HG03025 (cell line): ENCODE measurements around the gene ME2.
"Not testable (repeated sequence)": the region's sequence is repeated elsewhere in the genome, so short reads cannot be mapped to it uniquely, and the experiment has no call there.

ENCODE experiments used
- ATAC-seq: cut with Tn5 transposase; IDR thresholded peaks from one replicate; pipeline ENCODE4 v1.9.1; 2021; ENCODE audit warnings: mild to moderate bottlenecking, moderate library complexity; ENCODE audit not compliant: unreplicated experiment, low FRiP score

The ME2 gene

DNA sequence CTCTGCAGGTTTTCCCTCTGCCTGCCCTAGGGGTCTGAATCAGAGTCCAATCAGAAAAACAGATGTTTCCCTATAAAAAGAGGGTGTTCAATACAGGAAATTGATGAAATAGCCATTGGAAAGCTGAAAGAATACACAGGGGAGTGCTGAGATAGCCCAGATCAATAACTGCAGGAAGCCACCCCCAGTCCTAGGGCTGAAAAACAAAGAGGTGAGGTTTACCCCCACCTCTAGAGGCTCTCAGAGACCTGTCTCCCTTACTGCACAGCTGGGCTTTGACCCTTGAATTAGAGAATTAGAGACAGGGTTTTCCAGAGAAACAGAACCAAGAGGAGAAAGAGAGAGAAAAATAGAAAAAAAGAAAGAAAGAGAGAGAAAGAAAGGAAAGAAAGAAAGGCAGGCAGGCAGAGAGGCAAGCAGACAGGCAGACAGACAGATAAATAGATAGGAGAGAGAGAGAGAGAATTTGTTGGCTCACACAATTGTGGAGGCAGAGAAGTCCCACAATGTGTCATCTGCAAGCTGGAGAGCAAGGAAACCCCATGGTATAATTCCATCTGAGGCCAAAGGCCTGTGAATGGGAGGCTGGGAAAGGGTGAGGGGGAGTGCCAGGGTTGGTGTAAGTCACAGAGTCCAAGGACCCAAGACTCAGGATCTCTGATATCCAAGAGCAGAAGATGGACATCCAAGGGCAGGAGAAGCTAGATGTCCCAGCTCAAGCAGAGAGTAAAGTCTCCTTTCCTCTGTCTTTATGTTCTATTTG, 18.9 kb upstream of the ME2 start:
- ATAC-seq: no peak

- ATAC-seq: no peak
These were observed 17.3 kb upstream of the ME2 start for GRCh38 chr18:50861617-50862016.

DNA sequence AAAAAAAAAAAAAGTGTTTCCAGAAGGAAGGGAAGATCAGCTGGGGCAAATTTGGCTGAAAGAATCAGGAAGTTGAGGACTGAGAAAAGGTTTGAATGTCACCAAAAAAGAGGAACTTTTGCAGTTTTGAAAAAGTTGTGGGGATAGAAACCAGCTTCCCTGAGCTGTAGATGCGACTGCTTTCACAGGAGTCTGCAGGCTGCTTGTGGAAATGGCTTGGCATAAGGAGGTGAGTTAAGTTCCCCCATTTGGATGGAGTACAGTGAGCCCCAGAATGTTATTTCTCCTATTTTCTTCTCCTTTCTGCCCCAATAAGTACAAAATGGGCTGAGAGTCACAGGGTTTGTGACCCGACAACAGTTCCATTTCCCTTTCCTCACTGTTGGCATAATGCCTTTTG, 16.5 kb upstream of the ME2 start:
- ATAC-seq: no peak

DNA sequence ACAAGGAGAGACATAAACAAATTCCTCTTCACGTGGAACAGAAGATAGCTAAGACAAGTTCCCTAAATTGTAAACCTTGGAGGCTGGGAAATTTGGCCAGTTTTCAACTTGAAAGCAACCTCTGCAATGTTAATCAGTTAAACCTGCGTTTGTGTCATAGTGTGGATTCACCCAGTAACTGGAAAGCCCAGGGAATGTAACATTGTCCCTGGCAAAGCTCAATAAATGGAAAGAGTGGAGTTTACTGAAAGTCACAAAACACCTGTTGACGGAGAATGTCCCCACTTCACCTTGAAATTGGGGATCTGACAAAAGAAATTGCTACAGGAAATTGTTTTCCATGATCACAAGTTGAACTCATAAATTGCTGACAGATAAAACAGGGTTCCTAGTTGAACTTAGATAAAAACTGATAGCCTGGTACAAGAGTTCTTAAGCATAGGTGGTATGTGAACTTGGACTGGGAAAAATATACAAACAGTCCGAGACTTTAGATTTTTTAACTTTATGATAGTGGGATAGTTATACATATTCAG, 15.0 kb upstream of the ME2 start:
- no peak for ATAC-seq

GRCh38 chr18:50866765-50867164, 12.2 kb upstream of the ME2 start:
- ATAC-seq: no peak

DNA sequence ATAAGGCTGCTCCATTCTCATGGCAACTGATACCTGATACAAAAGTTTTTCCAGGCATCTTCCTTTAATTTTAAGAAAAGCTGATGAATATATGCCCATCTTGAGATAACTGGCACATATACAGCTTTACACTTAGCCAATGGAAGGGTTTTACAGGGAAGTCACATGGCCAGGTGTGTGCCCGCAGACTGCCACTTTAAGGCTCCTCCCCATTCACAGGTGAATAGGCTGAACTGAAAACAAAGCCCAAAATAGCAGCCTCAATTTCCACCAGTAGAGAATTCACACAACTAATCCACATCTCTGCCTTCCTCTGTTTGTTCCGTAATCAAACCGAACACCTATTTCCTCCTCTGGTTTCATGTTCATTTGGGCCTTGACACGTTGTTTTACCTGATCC, 9.8 kb upstream of the ME2 start:
- ATAC-seq: no peak

- ATAC-seq: no peak
These were observed 8.6 kb upstream of the ME2 start for GRCh38 chr18:50870138-50870845.

- ATAC-seq: no peak
These were observed 7.1 kb upstream of the ME2 start for GRCh38 chr18:50871846-50872245.

DNA sequence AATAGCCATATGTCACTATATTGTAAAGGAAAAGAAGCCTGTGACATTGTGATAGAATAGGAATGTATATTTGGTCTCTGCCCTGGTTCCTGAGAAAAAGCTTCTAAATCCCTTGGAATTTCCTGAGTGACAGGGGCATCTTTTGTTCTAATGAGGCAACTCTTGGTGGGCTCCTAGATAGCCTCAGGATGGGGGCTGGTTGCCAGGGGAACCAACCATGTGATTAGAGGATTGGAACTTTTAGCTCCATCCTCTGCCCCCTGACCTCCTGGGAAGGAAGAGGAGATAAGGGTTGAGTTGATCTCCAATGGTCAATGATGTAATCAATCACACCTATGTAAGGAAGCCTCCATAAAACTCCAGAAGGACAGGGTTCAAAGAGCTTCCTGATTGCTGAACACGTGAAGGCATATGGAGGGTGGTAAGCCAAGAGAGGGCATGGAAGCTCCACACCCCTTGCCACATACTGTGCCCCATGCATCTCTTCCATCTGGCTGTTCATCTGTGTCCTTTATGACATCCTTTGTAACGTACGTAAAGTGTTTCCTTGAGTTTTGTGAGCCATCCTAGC, 2.9 kb upstream of the ME2 start:
- no peak for ATAC-seq

DNA sequence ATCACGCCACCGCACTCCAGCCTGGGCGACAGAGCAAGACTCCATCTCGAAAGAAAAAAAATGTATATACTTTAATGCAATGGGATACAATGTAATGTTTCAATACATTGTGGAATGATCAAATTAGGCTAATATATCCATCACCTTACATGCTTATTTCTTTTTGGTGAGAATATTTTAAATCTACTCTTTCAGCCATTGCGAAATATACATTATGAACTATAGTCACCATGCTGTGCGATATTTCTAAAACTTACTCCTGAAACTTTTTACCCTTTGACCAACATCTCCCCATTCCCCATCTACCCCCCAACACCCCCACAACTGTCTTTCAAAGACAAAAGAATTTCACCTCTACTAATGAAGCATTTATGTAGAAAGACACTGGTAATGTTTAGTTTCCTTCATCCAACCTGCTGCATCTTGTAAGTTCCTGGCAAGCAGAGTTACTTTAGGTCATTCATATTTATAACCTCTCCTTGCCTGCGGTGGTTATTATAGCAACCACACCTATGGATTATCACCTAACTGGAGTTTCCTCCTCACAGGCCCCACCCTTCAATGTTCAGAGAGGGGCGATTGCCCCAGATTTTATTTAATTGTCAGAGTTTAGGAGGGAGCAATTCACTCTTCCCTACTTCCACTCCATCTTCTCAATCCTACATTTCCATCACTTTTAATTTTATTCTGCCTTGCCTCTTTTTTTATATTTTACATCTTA, 1.2 kb upstream of the ME2 start:
- ATAC-seq: no peak

DNA sequence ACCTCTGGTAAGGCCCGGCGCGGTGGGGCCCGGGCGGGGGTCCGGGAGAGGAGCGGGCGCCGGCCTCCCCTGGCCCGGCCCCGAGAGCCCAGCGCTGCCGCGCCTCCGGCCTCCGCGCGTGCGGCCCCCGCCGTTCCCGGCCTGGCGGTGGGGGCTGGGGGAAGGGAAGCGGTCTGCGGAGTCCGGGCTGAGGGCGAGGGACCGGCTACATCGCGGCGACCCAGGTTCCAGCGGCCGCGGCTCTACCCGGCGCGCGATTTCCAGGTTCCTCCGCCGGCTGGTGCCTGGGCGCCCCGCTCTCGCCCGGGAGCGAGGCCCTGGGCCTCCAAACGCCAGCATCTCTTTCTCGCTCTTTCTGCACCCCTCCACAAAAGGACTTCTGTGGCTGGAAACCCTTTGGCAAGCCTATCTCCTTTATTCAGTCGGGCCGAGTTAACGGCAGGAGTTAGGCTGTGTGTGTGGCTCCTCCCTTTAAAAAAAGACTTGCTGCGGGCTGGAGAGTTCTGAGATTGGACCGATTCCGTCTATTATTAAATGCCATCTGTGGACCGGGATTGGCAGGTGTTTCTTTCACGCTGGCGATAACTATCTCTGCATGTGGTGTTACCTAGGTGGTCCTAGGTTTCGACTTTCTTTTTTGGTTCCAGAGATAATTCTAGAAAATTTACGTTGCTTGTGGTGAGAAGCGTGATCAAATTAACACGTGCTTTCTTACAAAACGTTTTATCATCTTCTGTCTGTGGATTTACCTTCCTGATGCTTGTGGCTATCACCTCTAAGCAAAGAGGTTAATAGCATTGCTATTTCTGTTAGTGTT, 592 bp downstream of the ME2 start:
- ATAC-seq: peak; percentile 26

- ATAC-seq: no peak
These were observed 1.2 kb downstream of the ME2 start for GRCh38 chr18:50880119-50880465.

DNA sequence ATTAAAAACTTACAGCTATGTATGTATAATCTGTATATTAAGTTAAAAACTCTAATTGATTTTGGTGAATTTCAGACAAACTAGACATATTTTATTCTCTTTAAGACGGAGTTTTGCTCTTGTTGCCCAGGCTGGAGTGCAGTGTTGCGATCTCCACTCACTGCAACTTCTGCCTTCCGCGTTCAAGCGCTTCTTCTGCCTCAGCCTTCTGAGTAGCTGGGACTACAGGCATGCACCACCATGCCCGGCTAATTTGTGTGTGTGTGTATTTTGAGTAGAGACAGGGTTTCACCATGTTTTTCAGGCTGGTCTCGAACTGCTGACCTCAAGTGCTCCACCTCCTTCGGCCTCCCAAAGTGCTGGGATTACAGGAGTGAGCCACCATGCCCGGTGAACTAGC, 2.0 kb downstream of the ME2 start:
- not testable (repeated sequence) for ATAC-seq

- ATAC-seq: no peak
These were observed 8.0 kb downstream of the ME2 start for GRCh38 chr18:50886929-50887328.

GRCh38 chr18:50895350-50896045, 16.6 kb downstream of the ME2 start:
- no peak for ATAC-seq

GRCh38 chr18:50896093-50896492, 17.2 kb downstream of the ME2 start:
- ATAC-seq: no peak

DNA sequence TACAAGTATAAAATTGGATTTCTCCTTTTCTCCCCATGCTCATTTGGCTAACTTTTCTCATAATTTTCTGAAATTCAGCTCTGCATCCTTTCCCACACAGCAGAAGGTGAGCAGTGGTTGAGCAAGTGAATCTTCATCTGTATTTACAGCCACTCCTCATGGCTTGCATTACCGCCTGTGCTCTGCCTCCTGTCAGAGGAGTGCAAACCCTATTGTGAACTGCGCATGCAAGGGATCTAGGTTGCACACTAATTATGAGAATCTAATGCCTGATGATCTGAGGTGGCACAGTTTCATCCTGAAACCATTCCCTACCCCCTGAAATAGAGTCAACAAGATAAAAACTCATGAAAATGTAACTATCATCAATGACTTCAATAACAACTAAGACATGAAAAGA, 20.0 kb downstream of the ME2 start:
- no peak for ATAC-seq

DNA sequence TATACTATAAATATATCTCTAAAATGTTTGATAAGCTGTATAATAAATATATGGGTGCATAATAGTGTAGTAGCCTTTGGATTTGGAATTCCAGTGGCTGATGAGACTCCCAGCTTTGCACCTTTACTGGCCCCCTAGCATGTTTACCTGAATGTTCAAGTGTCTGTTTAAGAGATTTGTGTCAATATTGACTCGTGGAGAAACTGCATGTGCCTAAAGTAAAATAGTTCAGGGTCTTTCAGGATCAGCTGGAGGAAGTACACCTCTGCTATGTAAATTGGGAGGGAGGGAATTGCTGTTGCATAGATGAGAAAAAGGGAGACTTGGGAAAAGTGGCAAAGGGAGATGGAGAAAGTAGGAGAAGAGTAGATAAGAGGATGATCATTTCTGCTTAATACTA, 23.9 kb downstream of the ME2 start:
- ATAC-seq: no peak

GRCh38 chr18:50906843-50907242, 27.9 kb downstream of the ME2 start:
- no peak for ATAC-seq

DNA sequence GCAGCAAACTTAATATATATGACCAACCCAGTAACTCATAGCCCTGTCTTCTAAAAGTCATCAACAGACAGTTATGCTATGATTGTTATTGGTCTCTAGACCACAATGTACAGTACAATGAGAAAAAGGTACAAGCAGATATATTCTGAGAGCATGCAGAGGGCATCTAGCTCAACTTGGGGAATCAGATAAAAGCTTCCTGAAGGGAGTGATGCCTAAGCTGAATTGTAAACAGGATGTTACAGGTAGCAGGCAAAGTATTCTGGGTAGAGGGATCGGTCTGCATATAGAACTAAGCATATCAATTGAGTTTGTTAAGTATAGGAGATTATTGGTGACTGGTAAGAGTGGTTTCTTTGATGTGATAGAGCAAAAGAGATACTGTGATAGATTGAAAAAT, 30.3 kb downstream of the ME2 start:
- ATAC-seq: no peak
